Measurements from ENCODE around the gene HACD3. TPM values are rescaled to one million over a fixed set of nuclear protein-coding genes. Genes with fewer than 3 reads are reported as not detected.

Gene HACD3
- total and polyA plus RNA-seq, 9 donors, result 39.2 to 96.6 (median 58.0) TPM

DNA sequence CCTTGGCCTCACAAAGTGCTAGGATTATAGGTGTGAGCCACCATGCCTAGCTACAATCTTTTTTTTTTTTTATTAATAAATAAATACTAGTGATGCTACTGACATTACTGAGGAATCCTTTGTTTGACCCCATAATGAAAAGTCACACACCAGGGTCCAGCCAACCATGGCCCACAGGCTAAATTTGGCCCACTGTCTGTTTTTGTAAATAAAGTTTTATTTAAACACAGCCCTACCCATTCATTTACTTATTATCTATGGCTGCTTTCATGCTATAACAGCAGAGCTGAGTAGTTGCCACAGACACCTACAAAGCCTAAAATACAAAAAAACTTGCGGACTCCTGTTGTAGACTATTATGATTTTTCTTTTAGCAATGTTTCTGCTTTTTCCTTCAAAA is 73.3 kb downstream of the HACD3 start:
- Histone ChIP-seq H3K4me3 (no peak overlapping the region), H3K27ac (no peak overlapping the region), H3K27me3 (no peaks in the 10 kb centered on the region), H3K4me1 (ENCODE audit: insufficient read depth) (no peaks in the 10 kb centered on the region), H3K9me3 (no peaks in the 10 kb centered on the region), H3K36me3 (no peaks in the 10 kb centered on the region)
- TF ChIP-seq, protein P1, sequence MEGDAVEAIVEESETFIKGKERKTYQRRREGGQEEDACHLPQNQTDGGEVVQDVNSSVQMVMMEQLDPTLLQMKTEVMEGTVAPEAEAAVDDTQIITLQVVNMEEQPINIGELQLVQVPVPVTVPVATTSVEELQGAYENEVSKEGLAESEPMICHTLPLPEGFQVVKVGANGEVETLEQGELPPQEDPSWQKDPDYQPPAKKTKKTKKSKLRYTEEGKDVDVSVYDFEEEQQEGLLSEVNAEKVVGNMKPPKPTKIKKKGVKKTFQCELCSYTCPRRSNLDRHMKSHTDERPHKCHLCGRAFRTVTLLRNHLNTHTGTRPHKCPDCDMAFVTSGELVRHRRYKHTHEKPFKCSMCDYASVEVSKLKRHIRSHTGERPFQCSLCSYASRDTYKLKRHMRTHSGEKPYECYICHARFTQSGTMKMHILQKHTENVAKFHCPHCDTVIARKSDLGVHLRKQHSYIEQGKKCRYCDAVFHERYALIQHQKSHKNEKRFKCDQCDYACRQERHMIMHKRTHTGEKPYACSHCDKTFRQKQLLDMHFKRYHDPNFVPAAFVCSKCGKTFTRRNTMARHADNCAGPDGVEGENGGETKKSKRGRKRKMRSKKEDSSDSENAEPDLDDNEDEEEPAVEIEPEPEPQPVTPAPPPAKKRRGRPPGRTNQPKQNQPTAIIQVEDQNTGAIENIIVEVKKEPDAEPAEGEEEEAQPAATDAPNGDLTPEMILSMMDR (IDR thresholded peaks at IDR 0.05), result no peak
- TF ChIP-seq POLR2A (IDR thresholded peaks at IDR 0.05), result no peak
- TF ChIP-seq EP300 (IDR thresholded peaks at IDR 0.05), result no peak
- intact Hi-C loops (cut with DNase I), result no loop called here
- 96 to 100% (median 100%) methylated on average over 1 of the region's 1 CpG for WGBS, 3 donors
- DNase-seq, result no peak

DNA sequence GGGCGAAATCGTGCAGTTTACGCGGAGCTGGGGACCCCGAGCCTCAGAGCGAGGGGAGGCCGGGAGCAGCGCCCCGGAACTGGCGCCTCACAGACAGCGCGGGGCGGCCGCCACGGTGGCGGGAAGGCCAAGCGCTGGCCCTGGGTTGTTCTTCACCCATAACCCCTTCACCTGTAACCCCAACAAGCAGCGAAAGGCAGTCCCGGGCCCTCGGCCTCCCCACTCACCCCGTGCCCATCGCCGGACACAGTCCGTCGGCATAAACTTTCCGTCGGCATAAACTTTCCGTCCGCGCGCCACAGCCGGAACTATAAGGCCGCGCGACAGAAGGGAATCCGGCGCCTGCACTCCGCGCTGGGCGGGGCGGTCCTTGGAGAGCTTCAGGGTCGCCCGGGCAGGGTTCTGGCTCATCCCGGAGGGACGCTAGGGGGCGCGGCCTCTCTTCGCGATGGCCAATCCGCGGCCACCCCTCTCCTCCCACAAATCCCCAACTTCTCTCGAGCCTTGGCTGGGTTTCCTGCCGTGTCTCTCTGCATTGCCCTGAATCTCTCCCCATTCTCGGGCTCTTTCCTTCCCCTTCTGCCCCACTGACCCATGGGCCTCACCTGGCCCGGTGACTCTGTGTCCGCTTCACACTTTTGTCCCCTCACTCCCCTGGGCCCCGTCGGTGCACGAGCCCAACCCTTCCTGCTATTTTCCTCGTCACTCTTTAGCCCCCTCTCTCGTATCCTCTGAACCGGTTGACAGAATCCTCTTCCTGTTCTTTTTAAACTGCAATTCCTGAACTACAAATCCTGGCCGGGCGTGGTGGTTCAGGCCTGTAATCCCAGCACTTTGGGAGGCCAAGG is 80.8 kb downstream of the HACD3 start, which contains the start of gene INTS14:
Gene INTS14 (minus strand): TSS at position 261 of the 848 bp plus-strand sequence. CDS start 3,751 bp downstream, outside the sequence.
- Histone ChIP-seq H3K36me3 (no peaks in the 10 kb centered on the region), H3K27me3 (no peaks in the 10 kb centered on the region), H3K27ac (peak within 1 kb of the TSS; percentile 73 to 82), H3K9me3 (no peaks in the 10 kb centered on the region), H3K4me1 (ENCODE audit: insufficient read depth) (peaks cover 14% of the 10 kb centered on the region), H3K4me3 (peak within 1 kb of the TSS; percentile 94)
- DNase-seq, result peak; percentile 97 to 99 (median 98)
- 1% methylated on average over 64 of the region's 64 CpGs for WGBS, 3 donors
- intact Hi-C loops (cut with DNase I), result no loop called here
- peak; percentile 72 for TF ChIP-seq POLR2A (IDR thresholded peaks at IDR 0.05)
- TF ChIP-seq, protein P1 (IDR thresholded peaks at IDR 0.05), result peak; percentile 61 to 77 (median 62)
- TF ChIP-seq EP300 (IDR thresholded peaks at IDR 0.05), result no peak

DNA sequence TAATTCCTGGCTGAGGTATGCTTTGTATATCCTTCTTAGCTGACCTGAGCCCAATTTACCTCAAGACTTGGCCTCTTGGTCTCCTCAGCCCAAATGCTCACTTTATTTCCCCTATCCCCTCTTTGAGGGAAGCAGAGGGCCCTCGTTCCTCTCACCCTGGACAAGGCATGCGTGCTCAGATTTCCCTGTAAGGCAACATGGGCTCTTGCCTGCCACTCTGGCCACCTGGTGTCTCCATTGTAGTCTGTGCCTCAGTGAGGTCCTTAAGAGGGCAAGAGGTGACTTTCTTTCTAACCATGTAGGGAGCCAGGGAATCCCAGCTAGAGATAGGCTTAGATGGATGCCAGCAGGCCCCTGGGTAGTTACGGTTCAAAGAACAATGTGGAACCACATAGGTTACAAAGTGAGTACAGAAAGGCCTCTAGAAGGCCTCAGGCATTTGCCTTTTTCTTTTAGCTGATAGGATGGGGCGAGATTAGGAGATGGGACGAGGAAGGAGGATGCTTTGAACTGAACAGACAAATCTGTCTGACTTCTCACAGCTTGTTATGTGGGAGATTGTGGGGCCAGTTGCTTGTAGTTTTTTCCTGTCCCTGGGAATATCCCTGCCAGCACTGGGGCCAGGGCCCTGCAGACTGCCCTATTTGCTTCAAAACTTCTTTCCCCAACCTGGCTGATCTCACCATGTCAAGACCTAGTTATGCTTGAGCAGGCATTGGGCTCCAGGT is 81.8 kb downstream of the HACD3 start:
- H3K4me1 ChIP-seq (ENCODE audit: insufficient read depth), result peaks cover 14% of the 10 kb centered on the region
- TF ChIP-seq, protein P1 (IDR thresholded peaks at IDR 0.05), result no peak
- TF ChIP-seq POLR2A (IDR thresholded peaks at IDR 0.05) (no peak), EP300 (IDR thresholded peaks at IDR 0.05) (no peak)
- peak overlapping the region; percentile 94 for H3K4me3 ChIP-seq
- no peaks in the 10 kb centered on the region for H3K27me3 ChIP-seq
- WGBS, 3 donors, result 62 to 68% (median 64%) methylated on average over 5 of the region's 5 CpGs
- no peak for DNase-seq
- H3K27ac ChIP-seq, result peak overlapping the region; percentile 56 to 82
- H3K36me3 ChIP-seq, result no peaks in the 10 kb centered on the region
- intact Hi-C loops (cut with DNase I), result no loop called here
- no peaks in the 10 kb centered on the region for H3K9me3 ChIP-seq

DNA sequence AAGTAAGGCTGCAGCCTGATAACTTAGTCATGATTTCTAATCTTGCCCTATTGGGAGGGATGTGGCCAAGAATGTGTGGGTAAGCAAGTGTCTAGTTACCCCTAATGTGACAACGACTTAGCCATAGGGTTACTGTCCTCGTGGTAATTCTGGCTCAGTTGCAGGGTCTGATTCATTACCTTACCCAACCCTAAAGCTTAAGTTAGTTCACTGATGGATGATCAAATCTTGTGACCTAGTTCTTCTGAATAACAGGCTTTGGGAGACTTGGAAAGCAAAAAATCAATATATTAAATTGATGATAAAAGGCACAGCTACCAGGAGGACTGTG is 82.3 kb downstream of the HACD3 start:
- Histone ChIP-seq H3K36me3 (no peaks in the 10 kb centered on the region), H3K4me1 (ENCODE audit: insufficient read depth) (peaks cover 14% of the 10 kb centered on the region), H3K9me3 (no peaks in the 10 kb centered on the region), H3K27me3 (no peaks in the 10 kb centered on the region), H3K4me3 (no peak overlapping the region), H3K27ac (no peak overlapping the region)
- no peak for TF ChIP-seq POLR2A (IDR thresholded peaks at IDR 0.05)
- TF ChIP-seq EP300 (IDR thresholded peaks at IDR 0.05), result no peak
- TF ChIP-seq, protein P1 (IDR thresholded peaks at IDR 0.05), result no peak
- no peak for DNase-seq
- 62 to 70% (median 63%) methylated on average over 2 of the region's 2 CpGs for WGBS, 3 donors
- intact Hi-C loops (cut with DNase I), result no loop called here
